HG02678 (cell line): Measurements from ENCODE around the gene SIAE.

ENCODE experiments used
- ATAC-seq: cut with Tn5 transposase; IDR thresholded peaks from one replicate; pipeline ENCODE4 v1.9.1; 2021; ENCODE audit warnings: mild to moderate bottlenecking, moderate library complexity; ENCODE audit not compliant: unreplicated experiment

SIAE gene

GRCh38 chr11:124669193-124669592 lies 4.3 kb downstream of the SIAE start:
- ATAC-seq, result peak; percentile 32

DNA sequence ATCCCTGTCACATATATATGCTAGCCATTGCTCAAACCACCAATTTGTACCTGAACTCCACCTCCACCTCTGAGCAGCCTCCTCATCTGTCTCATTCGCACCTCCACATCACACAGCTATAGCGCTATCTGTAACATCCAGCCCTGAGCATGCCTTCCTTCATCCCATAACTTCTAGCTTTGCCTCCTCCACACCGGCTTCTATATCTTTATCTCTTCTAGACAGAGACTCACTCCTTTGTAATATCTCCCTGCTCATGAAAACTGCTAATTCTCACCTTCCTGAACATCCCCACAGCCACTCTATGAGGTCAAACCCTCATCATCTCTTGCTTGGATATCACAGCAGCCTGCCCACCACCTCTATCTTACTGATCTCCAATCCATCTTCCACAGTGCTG lies 5.9 kb downstream of the SIAE start:
- ATAC-seq, result no peak

- no peak for ATAC-seq
Measured at GRCh38 chr11:124663861-124664260, 9.7 kb downstream of the SIAE start.

DNA sequence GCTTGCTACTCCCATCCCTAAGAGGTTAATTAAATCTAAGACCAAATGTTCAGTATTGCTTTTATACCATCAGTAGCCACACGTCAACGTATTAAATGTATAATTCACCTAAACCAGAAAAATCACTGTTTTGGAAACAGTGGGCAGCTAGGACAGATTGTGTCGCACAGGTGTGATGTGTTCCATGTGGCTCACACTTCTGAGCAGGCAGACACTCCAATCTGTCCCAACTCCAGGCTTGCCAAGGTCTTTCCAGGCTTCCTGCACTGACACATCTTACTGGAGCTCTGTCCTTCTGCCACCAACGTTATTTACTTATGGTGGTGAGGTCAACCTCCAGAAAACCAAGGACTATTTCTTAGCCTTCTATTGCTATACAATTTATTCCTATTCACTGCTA lies 11.4 kb downstream of the SIAE start:
- ATAC-seq, result no peak

DNA sequence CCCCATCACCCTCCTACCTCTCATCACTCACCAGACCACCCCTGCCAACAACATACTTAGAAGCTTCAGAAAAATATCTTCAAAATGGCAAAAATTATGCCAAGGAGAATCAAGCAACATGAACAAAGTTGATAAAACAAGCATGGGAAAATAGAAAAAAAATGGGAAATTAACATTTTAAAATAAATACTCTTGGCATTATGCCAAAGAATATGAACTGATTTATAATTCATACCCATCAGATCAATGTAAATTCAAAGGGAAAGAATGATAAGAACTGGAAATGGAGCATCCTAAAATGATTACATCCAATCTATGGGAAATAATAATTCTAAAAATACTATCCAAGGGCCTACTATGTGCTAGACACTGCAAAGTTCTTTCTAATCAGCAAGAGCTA lies 12.0 kb downstream of the SIAE start:
- no peak for ATAC-seq

GRCh38 chr11:124658986-124659385 lies 14.6 kb downstream of the SIAE start:
- no peak for ATAC-seq

- no peak for ATAC-seq
Measured at GRCh38 chr11:124658501-124658900, 15.0 kb downstream of the SIAE start.

- no peak for ATAC-seq
Measured at GRCh38 chr11:124657904-124658303, 15.6 kb downstream of the SIAE start.

DNA sequence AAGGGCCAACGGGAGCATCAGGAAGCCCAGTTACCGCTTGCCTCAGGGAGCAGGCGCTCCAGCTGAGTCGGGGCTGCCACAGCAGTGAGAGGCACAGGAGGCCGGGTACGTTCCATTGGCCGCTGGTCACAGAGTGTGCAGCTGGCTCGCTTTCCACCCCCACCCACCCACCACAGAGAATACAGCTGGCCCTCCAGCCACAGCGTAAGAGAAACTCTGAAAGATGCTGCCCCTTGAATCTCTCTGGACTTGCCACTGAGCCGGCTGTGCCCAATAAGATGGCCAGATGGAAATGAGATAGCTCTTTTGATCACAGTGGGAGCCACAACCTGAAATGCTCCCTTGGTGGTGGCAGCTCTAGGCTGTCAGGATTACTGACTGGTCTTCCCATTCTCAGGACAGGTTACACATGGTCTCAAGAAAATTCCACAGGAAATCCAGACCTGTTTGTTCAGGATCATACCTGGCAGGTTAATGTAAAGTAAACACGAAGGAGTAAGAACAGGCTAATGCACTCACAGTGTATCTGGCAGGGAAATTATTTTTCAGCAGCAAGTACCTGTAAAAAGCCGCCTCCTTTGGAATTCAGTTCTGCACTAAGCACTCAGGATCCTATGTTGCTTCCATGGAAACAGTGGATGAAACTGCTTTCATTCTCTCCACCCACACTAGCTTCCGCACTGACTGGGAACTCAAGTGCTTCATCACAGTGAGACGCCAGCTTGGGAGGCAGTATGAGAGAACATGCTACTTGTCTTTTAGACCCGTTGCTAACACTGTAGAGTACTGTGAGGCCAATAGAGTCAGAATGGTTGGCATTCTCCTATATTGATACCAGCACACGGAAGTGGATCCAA lies 16.5 kb downstream of the SIAE start:
- no peak for ATAC-seq

DNA sequence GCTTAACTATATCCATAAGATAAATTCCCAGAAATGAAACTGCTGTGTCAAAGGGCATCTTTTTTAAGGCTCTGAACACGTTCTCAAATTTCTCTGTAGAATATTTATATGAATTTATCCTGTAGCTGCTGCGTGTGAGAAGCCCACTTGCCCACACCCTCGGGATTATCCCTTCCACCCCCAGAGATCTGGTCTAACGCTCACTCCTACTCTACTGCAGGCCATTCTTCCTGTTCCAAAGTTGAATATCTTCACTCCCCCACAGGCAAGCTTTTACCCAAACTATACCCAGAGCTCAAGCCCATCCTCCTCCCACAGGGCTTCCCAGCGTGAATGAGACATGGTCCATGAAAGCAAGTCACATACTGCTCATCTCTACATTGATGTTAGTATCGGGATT lies 24.9 kb downstream of the SIAE start:
- ATAC-seq, result no peak

DNA sequence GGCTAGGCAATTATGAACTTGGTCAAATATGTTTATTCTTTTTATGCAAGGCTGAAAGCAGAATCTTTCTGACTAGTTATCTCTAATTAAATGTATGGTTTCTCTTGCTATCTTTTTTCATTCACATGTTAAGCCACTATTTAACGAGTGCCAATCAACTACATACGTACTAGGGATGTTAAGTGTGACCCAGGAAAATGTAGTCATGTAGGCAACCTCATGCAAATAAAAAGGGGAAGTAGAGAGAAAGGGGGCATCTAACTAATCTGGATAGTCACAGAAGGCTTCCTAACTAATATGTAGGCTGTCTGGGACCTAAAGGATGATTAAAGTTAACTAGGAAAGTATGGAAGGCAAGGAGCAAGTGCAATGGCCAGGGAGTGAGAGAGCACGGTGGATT lies 27.4 kb downstream of the SIAE start:
- ATAC-seq, result no peak

GRCh38 chr11:124644426-124645280 lies 28.9 kb downstream of the SIAE start:
- peak; percentile 47 for ATAC-seq

GRCh38 chr11:124643605-124644425 lies 29.7 kb downstream of the SIAE start:
- no peak for ATAC-seq

DNA sequence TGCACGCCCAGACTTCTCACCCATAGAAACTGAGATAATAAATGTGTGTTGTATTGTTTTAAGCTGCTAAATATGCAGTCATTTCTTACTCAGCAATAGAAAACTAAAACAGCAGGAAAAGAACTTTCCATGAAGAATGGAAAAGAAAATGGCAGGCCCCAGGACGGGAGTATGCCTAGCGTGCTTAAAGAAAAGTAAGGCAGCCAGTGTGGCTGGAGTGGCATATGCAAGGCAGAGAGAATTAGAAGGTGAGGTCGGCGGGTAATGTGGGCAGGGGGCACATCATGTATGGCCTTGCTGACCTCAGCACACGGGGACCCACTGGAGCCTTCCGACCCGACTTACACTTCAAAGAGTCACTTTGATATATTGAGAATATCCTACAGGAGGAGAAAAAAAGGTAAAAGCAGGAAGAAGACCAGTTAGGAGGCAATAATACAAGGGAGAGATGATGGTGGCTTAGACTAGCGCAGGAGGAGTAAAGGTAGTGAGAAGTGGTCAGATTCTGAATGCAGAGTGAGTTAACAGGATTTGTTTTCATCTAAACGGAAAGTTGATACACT lies 30.4 kb downstream of the SIAE start:
- no peak for ATAC-seq

GRCh38 chr11:124642628-124643027 lies 30.9 kb downstream of the SIAE start:
- ATAC-seq, result no peak

GRCh38 chr11:124640666-124641065 lies 32.9 kb downstream of the SIAE start:
- ATAC-seq, result no peak

DNA sequence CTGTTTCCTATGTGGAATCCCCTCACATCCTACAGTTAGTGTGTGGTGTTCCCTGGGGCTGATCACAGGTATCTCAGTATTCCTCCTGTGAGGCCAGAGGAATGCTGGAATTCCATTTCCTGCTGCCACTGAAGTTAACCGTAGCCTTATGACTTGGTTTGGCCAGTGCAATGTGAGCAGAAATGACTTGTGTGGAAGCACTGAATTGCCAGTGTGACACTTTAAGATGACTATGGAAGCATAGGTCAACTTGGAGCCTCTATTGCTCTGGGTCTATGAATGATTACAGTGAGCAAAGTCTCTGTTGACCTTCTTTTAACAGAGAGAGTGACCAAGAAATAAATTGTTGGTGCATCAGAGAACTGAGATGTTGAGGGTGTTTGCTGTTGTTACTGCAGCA lies 34.4 kb downstream of the SIAE start:
- ATAC-seq, result no peak

DNA sequence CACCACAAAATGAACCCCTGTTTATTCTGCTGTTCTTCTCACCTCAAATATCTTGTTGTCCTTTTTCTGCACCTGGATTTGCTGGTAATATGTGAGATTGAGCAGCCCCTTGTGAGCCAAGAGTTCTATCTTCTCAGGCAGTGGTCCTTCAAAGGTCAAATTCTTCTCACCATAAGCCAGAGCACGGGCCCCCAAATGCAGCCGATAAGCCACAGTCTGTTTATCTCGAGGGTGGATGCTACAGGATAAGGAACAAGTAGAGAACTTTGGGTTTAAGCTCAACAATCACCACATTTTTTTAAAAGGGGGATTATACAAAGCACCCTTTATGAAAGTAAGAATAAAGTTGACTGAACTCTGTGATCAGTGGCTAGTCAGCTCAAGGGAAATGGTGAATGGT lies 35.0 kb downstream of the SIAE start:
- ATAC-seq, result no peak

GRCh38 chr11:124635932-124636331 lies 37.6 kb downstream of the SIAE start:
- ATAC-seq, result no peak

GRCh38 chr11:124633355-124633754 lies 40.2 kb downstream of the SIAE start:
- no peak for ATAC-seq

- no peak for ATAC-seq
Measured at GRCh38 chr11:124629961-124630360, 43.6 kb downstream of the SIAE start.
